Measurements from ENCODE around the gene BRD2. TPM values are rescaled to one million over a fixed set of nuclear protein-coding genes. Genes with fewer than 3 reads are reported as not detected.

The BRD2 gene
- total RNA-seq, 1 donor: 145 TPM

DNA sequence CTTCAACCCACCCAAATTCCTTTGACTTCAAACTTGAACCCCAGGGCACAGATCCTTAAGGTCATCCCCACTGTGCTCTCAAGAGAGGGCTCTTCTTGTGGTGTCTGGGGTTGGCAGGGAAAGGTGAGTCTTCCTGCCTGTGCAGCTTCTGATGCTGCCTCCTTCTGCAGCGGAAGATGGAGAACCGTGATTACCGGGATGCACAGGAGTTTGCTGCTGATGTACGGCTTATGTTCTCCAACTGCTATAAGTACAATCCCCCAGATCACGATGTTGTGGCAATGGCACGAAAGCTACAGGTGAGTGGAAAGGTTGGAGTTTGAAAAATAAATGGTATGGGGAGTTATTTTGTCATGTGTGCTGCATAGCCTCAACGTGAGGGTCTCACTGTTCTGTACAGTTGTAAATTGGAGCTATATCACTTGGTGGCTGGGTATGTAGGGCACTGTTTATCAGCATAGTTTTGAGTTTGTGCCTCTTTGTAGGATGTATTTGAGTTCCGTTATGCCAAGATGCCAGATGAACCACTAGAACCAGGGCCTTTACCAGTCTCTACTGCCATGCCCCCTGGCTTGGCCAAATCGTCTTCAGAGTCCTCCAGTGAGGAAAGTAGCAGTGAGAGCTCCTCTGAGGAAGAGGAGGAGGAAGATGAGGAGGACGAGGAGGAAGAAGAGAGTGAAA, 9.0 kb downstream of the BRD2 start:
- DNase-seq (ENCODE audit: low read depth): no peak
- TF ChIP-seq, protein P1, sequence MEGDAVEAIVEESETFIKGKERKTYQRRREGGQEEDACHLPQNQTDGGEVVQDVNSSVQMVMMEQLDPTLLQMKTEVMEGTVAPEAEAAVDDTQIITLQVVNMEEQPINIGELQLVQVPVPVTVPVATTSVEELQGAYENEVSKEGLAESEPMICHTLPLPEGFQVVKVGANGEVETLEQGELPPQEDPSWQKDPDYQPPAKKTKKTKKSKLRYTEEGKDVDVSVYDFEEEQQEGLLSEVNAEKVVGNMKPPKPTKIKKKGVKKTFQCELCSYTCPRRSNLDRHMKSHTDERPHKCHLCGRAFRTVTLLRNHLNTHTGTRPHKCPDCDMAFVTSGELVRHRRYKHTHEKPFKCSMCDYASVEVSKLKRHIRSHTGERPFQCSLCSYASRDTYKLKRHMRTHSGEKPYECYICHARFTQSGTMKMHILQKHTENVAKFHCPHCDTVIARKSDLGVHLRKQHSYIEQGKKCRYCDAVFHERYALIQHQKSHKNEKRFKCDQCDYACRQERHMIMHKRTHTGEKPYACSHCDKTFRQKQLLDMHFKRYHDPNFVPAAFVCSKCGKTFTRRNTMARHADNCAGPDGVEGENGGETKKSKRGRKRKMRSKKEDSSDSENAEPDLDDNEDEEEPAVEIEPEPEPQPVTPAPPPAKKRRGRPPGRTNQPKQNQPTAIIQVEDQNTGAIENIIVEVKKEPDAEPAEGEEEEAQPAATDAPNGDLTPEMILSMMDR (IDR thresholded peaks at IDR 0.05; ENCODE audit: insufficient read depth, low read length): no peak
- peak overlapping the region; percentile 28 for H3K4me3 ChIP-seq (ENCODE audit: low read depth, low read length)

- H3K4me3 ChIP-seq (ENCODE audit: low read depth, low read length): no peak overlapping the region
- TF ChIP-seq, protein P1 (IDR thresholded peaks at IDR 0.05; ENCODE audit: insufficient read depth, low read length): no peak
- no peak for DNase-seq (ENCODE audit: low read depth)
Measured at GRCh38 chr6:32977953-32978324, 9.5 kb downstream of the BRD2 start.

DNA sequence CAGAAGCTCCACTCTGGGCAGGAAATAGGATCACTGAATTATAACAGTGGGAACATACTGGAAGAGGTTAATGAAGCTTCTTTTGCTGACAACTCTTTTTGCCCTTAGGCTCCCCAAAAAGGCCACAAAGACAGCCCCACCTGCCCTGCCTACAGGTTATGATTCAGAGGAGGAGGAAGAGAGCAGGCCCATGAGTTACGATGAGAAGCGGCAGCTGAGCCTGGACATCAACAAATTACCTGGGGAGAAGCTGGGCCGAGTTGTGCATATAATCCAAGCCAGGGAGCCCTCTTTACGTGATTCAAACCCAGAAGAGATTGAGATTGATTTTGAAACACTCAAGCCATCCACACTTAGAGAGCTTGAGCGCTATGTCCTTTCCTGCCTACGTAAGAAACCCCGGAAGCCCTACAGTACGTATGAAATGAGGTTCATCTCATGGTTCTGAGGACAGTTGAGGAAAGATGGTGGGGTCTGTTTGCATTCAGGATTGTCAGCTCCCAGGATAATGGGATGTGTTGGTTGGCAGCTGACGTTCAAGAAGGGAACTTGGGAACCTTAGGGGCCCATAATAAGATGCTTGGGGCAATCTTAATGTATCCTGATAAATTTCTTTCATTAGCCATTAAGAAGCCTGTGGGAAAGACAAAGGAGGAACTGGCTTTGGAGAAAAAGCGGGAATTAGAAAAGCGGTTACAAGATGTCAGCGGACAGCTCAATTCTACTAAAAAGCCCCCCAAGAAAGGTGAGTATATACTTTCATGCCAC, 11.5 kb downstream of the BRD2 start:
- no peak overlapping the region for H3K4me3 ChIP-seq (ENCODE audit: low read depth, low read length)
- TF ChIP-seq, protein P1 (IDR thresholded peaks at IDR 0.05; ENCODE audit: insufficient read depth, low read length): no peak

DNA sequence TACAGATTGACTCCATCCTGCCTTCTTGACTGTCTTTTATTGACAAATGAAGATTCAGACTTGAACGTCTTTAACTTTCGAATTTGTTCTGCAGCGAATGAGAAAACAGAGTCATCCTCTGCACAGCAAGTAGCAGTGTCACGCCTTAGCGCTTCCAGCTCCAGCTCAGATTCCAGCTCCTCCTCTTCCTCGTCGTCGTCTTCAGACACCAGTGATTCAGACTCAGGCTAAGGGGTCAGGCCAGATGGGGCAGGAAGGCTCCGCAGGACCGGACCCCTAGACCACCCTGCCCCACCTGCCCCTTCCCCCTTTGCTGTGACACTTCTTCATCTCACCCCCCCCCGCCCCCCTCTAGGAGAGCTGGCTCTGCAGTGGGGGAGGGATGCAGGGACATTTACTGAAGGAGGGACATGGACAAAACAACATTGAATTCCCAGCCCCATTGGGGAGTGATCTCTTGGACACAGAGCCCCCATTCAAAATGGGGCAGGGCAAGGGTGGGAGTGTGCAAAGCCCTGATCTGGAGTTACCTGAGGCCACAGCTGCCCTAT, 12.2 kb downstream of the BRD2 start:
- DNase-seq (ENCODE audit: low read depth): no peak
- TF ChIP-seq, protein P1 (IDR thresholded peaks at IDR 0.05; ENCODE audit: insufficient read depth, low read length): no peak
- H3K4me3 ChIP-seq (ENCODE audit: low read depth, low read length): no peak overlapping the region

More for the DNA sequence above, 11.5 kb downstream of the BRD2 start:
- no peak for DNase-seq (ENCODE audit: low read depth)

GRCh38 chr6:32982084-32982701, 13.8 kb downstream of the BRD2 start:
- H3K4me3 ChIP-seq (ENCODE audit: low read depth, low read length): no peak overlapping the region
- no peak for DNase-seq (ENCODE audit: low read depth)
- TF ChIP-seq, protein P1 (IDR thresholded peaks at IDR 0.05; ENCODE audit: insufficient read depth, low read length): no peak

DNA sequence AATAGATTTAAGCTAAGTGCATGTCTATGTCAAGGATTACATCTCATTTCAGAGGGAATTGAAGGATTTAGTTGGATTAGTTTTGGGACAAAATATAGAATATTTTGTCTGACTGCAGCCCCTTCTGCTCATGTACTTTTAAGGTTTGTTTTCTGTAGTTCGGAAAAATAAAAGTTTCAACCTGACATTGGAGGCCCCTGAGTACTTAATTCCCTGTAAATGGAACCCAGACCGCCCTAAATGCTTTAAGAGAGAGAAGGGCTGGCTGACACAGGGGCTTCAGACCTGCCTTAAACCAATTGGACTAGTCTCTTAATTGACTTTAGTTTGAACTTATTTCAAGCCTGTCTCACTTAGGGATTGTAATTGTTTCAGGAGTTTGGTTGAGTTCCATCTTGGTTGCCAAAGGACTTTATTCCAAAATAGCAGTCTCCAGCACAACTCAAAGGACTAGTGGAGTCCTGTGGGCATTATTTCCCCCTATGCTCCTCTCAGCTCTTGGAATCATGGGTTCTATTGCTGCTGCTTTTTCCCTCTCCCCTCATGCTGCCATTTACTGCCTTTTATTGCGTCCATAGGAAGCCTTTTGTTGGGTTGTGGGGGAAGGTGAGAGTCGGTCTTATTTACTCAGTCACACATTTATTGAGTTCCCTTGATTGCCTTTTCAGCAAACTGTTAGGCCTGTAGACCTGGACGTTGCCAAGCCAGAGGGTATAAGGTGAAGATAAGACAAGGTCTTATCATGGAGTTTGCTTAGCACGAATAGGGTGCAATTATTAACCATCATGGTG, 14.5 kb downstream of the BRD2 start:
- H3K4me3 ChIP-seq (ENCODE audit: low read depth, low read length): no peak overlapping the region
- DNase-seq (ENCODE audit: low read depth): no peak
- TF ChIP-seq, protein P1 (IDR thresholded peaks at IDR 0.05; ENCODE audit: insufficient read depth, low read length): no peak

All from fibroblast of the aortic adventitia (primary cell).